ENCODE data around the gene IQGAP1.

The IQGAP1 gene

GRCh38 chr15:90427185-90427584 lies 39.1 kb downstream of the IQGAP1 start:
- FAIRE-seq = no peak
- TF ChIP-seq CTCF (IDR thresholded peaks at IDR 0.05; ENCODE audit: insufficient read depth, missing control alignments) = no peak
- no peak for DNase-seq (ENCODE audit: insufficient read length, low spot score)

GRCh38 chr15:90432253-90432652 lies 44.2 kb downstream of the IQGAP1 start:
- no peak for DNase-seq (ENCODE audit: insufficient read length, low spot score)
- no peak for TF ChIP-seq CTCF (IDR thresholded peaks at IDR 0.05; ENCODE audit: insufficient read depth, missing control alignments)
- no peak for FAIRE-seq

GRCh38 chr15:90435652-90436337 lies 47.8 kb downstream of the IQGAP1 start:
- DNase-seq (ENCODE audit: insufficient read length, low spot score) = no peak
- no peak for FAIRE-seq
- TF ChIP-seq CTCF (IDR thresholded peaks at IDR 0.05; ENCODE audit: insufficient read depth, missing control alignments) = no peak

GRCh38 chr15:90436952-90437351 lies 48.9 kb downstream of the IQGAP1 start:
- TF ChIP-seq CTCF (IDR thresholded peaks at IDR 0.05; ENCODE audit: insufficient read depth, missing control alignments) = no peak
- FAIRE-seq = no peak

GRCh38 chr15:90437516-90437915 lies 49.5 kb downstream of the IQGAP1 start:
- FAIRE-seq (no peak), DNase-seq (ENCODE audit: insufficient read length, low spot score) (no peak)
- TF ChIP-seq CTCF (IDR thresholded peaks at IDR 0.05; ENCODE audit: insufficient read depth, missing control alignments) = no peak

More at GRCh38 chr15:90436952-90437351, 48.9 kb downstream of the IQGAP1 start:
- no peak for DNase-seq (ENCODE audit: insufficient read length, low spot score)

GRCh38 chr15:90439946-90440345 lies 51.9 kb downstream of the IQGAP1 start:
- DNase-seq (ENCODE audit: insufficient read length, low spot score) (no peak), FAIRE-seq (no peak)
- no peak for TF ChIP-seq CTCF (IDR thresholded peaks at IDR 0.05; ENCODE audit: insufficient read depth, missing control alignments)

- no peak for TF ChIP-seq CTCF (IDR thresholded peaks at IDR 0.05; ENCODE audit: insufficient read depth, missing control alignments)
- DNase-seq (ENCODE audit: insufficient read length, low spot score) = no peak
- FAIRE-seq = no peak
These were observed 53.0 kb downstream of the IQGAP1 start for GRCh38 chr15:90441027-90441426.

Data from D721Med (cell line).